Liver (tissue), 9 donors: ENCODE measurements around the gene ALDH5A1. TPM values are rescaled to one million over a fixed set of nuclear protein-coding genes. Genes with fewer than 3 reads are reported as not detected.

Experiments used
- DNase-seq: peaks from one replicate; pipeline ENCODE4 v3.0.0-alpha.2; 2017; ENCODE audit warnings: low spot score
- H3K27ac ChIP-seq, 2 donors: one replicate each; pipeline ENCODE4 v1.7.0; 2013; ENCODE audit warnings: inconsistent platforms in 2 of 2, low read length in 2 of 2, control low read depth in 1 of 2, low read depth in 1 of 2, mild to moderate bottlenecking in 1 of 2
- H3K27me3 ChIP-seq, 4 donors: one replicate each; pipeline versions ENCODE4 v1.6.1 to v1.7.0; 2013; ENCODE audit warnings: low read length in 3 of 4, inconsistent platforms in 1 of 4, mild to moderate bottlenecking in 1 of 4, moderate library complexity in 1 of 4; ENCODE audit not compliant: control insufficient read depth in 4 of 4, insufficient read depth in 4 of 4
- H3K36me3 ChIP-seq, 4 donors: one replicate each; pipeline versions ENCODE4 v1.6.1 to v1.7.0; 2013; ENCODE audit warnings: low read length in 3 of 4, mild to moderate bottlenecking in 3 of 4, low read depth in 1 of 4, moderate library complexity in 1 of 4; ENCODE audit not compliant: control insufficient read depth in 4 of 4, insufficient read depth in 3 of 4
- H3K4me1 ChIP-seq, 4 donors: one replicate each; pipeline versions ENCODE4 v1.6.1 to v1.7.0; 2013; ENCODE audit warnings: low read length in 3 of 4, mild to moderate bottlenecking in 3 of 4, moderate library complexity in 1 of 4; ENCODE audit not compliant: control insufficient read depth in 4 of 4, insufficient read depth in 4 of 4
- H3K4me3 ChIP-seq, 3 donors: one replicate each; pipeline versions ENCODE4 v1.6.1 to v1.7.0; 2013; ENCODE audit warnings: low read length in 3 of 3, control low read depth in 1 of 3, low read depth in 1 of 3, mild to moderate bottlenecking in 1 of 3
- H3K9ac ChIP-seq, 2 donors: one replicate each; pipeline ENCODE4 v1.7.0; 2013; ENCODE audit warnings: low read length in 2 of 2, mild to moderate bottlenecking in 2 of 2, moderate library complexity in 2 of 2, control low read depth in 1 of 2, low read depth in 1 of 2
- H3K9me3 ChIP-seq, 4 donors: one replicate each; pipeline versions ENCODE4 v1.6.1 to v1.7.0; 2013; ENCODE audit warnings: low read length in 3 of 4; ENCODE audit not compliant: control insufficient read depth in 4 of 4
- EGR1 ChIP-seq, 2 donors: IDR thresholded peaks; 2 replicates each; pipeline ENCODE4 v1.6.1; 2016 to 2018; ENCODE audit warnings: antibody characterized with exemption in 2 of 2, low read depth in 2 of 2
- FOXA1 ChIP-seq: IDR thresholded peaks from 2 replicates; pipeline ENCODE4 v1.6.1; 2016; ENCODE audit warnings: antibody characterized with exemption
- FOXA2 ChIP-seq: IDR thresholded peaks from 2 replicates; pipeline ENCODE4 v1.6.1; 2016; ENCODE audit warnings: antibody characterized with exemption
- GABPA ChIP-seq, 2 donors: IDR thresholded peaks in 1 of 2; conservative IDR thresholded peaks in 1 of 2; 2 replicates each; pipeline ENCODE4 v1.6.1; 2016; ENCODE audit warnings: antibody characterized with exemption in 2 of 2, mild to moderate bottlenecking in 1 of 2, moderate library complexity in 1 of 2
- HNF4A ChIP-seq, 2 donors: conservative IDR thresholded peaks; 2 replicates each; pipeline ENCODE4 v1.6.1; 2016; ENCODE audit warnings: antibody characterized with exemption in 2 of 2, mild to moderate bottlenecking in 2 of 2
- HNF4G ChIP-seq: IDR thresholded peaks from 2 replicates; pipeline ENCODE4 v1.6.1; 2016; ENCODE audit warnings: antibody characterized with exemption
- JUND ChIP-seq, 2 donors: IDR thresholded peaks; 2 replicates each; pipeline ENCODE4 v1.6.1; 2016; ENCODE audit warnings: antibody characterized with exemption in 2 of 2
- NR2F2 ChIP-seq: IDR thresholded peaks from 2 replicates; pipeline ENCODE4 v1.6.1; 2016; ENCODE audit warnings: antibody characterized with exemption
- RAD21 ChIP-seq, 2 donors: IDR thresholded peaks; 2 replicates each; pipeline ENCODE4 v1.6.1; 2016; ENCODE audit warnings: antibody characterized with exemption in 2 of 2, mild to moderate bottlenecking in 2 of 2
- RXRA ChIP-seq, 2 donors: IDR thresholded peaks; 2 replicates each; pipeline ENCODE4 v1.6.1; 2017 to 2018; ENCODE audit warnings: antibody characterized with exemption in 2 of 2, mild to moderate bottlenecking in 1 of 2
- SP1 ChIP-seq: IDR thresholded peaks from 2 replicates; pipeline ENCODE4 v1.6.1; 2018; ENCODE audit warnings: antibody characterized with exemption, mild to moderate bottlenecking
- YY1 ChIP-seq: IDR thresholded peaks from 2 replicates; pipeline ENCODE4 v1.6.1; 2016; ENCODE audit warnings: antibody characterized with exemption, mild to moderate bottlenecking
- WGBS: extraction: QIAGEN DNeasy Blood & Tissue Kit; methylation state at CpG from one replicate; pipeline ENCODE4 v1.1.7; 2013; 5-methylcytosine and 5-hydroxymethylcytosine counted together
- polyA plus RNA-seq, 2 donors: library from polyadenylated mRNA; stranded (reverse) in 1 of 2; unstranded in 1 of 2; fragments of 200-250 nt in 1 of 2; fragments of >200 nt in 1 of 2; fragmentation: Nextera tagmentation in 1 of 2; extraction: Ambion mirVana in 1 of 2; gene quantifications; one replicate each; pipeline versions ENCODE4 v1.2.1 to v1.2.3, GENCODE V29; 2013 to 2015
- total RNA-seq, 2 donors: library from RNA; depleted of rRNA; stranded (reverse); fragments of >200 nt; gene quantifications; one replicate each; pipeline ENCODE4 v1.2.3, GENCODE V29; 2014
- TF ChIP-seq, protein P1 (sequence below): IDR thresholded peaks from 2 replicates; pipeline ENCODE4 v1.6.1; 2016; ENCODE audit warnings: antibody characterized with exemption
- TF ChIP-seq, protein P2 (sequence below): fragments of 150-350 bp; IDR thresholded peaks from 2 replicates; pipeline ENCODE4 v1.5.1; 2017; ENCODE audit warnings: improper control_type of control experiment, low read depth, low read length; ENCODE audit not compliant: missing input control
- TF ChIP-seq, protein P3 (sequence below): IDR thresholded peaks from 2 replicates; pipeline ENCODE4 v1.6.1; 2016; ENCODE audit warnings: antibody characterized with exemption
- TF ChIP-seq, protein P4 (sequence below): IDR thresholded peaks from 2 replicates; pipeline ENCODE4 v1.6.1; 2016; ENCODE audit warnings: antibody characterized with exemption
- TF ChIP-seq, protein P5 (sequence below): IDR thresholded peaks from 2 replicates; pipeline ENCODE4 v1.6.1; 2016; ENCODE audit warnings: antibody characterized with exemption, mild to moderate bottlenecking
- donor health status: healthy.
- donor health status: healthy.
- donor health status: healthy.
- donor health status: healthy.
- donor health status: healthy.

Gene ALDH5A1
- total and polyA plus RNA-seq, 4 donors: 18.2 to 26.8 (median 19.6) TPM

GRCh38 chr6:24478903-24479302 lies 15.9 kb upstream of the ALDH5A1 start:
- Histone ChIP-seq H3K4me1 (no peaks in the 10 kb centered on the region), H3K4me3 (no peak overlapping the region), H3K27ac (no peak overlapping the region), H3K27me3 (no peaks in the 10 kb centered on the region), H3K9ac (no peak overlapping the region), H3K36me3 (peaks cover 1 to 26% (median 14%) of the 10 kb centered on the region in 4 donors), H3K9me3 (no peaks in the 10 kb centered on the region)
- WGBS: 83% methylated on average over 4 of the region's 4 CpGs
- TF ChIP-seq, protein P1, sequence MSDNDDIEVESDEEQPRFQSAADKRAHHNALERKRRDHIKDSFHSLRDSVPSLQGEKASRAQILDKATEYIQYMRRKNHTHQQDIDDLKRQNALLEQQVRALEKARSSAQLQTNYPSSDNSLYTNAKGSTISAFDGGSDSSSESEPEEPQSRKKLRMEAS: no peak
- no peak for TF ChIP-seq YY1
- no peak for TF ChIP-seq NR2F2
- no peak for TF ChIP-seq RAD21 (IDR thresholded peaks at IDR 0.05)
- TF ChIP-seq GABPA (IDR thresholded peaks at IDR 0.05 in 1 of 2, conservative IDR thresholded peaks at IDR 0.05 in 1 of 2): no peak
- TF ChIP-seq, protein P2, sequence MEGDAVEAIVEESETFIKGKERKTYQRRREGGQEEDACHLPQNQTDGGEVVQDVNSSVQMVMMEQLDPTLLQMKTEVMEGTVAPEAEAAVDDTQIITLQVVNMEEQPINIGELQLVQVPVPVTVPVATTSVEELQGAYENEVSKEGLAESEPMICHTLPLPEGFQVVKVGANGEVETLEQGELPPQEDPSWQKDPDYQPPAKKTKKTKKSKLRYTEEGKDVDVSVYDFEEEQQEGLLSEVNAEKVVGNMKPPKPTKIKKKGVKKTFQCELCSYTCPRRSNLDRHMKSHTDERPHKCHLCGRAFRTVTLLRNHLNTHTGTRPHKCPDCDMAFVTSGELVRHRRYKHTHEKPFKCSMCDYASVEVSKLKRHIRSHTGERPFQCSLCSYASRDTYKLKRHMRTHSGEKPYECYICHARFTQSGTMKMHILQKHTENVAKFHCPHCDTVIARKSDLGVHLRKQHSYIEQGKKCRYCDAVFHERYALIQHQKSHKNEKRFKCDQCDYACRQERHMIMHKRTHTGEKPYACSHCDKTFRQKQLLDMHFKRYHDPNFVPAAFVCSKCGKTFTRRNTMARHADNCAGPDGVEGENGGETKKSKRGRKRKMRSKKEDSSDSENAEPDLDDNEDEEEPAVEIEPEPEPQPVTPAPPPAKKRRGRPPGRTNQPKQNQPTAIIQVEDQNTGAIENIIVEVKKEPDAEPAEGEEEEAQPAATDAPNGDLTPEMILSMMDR: no peak
- TF ChIP-seq RXRA (IDR thresholded peaks at IDR 0.05): no peak
- no peak for TF ChIP-seq JUND (IDR thresholded peaks at IDR 0.05)
- no peak for TF ChIP-seq FOXA1
- TF ChIP-seq, protein P3, sequence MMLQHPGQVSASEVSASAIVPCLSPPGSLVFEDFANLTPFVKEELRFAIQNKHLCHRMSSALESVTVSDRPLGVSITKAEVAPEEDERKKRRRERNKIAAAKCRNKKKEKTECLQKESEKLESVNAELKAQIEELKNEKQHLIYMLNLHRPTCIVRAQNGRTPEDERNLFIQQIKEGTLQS: no peak
- no peak for TF ChIP-seq SP1
- TF ChIP-seq, protein P4, sequence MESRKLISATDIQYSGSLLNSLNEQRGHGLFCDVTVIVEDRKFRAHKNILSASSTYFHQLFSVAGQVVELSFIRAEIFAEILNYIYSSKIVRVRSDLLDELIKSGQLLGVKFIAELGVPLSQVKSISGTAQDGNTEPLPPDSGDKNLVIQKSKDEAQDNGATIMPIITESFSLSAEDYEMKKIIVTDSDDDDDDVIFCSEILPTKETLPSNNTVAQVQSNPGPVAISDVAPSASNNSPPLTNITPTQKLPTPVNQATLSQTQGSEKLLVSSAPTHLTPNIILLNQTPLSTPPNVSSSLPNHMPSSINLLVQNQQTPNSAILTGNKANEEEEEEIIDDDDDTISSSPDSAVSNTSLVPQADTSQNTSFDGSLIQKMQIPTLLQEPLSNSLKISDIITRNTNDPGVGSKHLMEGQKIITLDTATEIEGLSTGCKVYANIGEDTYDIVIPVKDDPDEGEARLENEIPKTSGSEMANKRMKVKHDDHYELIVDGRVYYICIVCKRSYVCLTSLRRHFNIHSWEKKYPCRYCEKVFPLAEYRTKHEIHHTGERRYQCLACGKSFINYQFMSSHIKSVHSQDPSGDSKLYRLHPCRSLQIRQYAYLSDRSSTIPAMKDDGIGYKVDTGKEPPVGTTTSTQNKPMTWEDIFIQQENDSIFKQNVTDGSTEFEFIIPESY: no peak
- no peak for TF ChIP-seq FOXA2
- TF ChIP-seq, protein P5, sequence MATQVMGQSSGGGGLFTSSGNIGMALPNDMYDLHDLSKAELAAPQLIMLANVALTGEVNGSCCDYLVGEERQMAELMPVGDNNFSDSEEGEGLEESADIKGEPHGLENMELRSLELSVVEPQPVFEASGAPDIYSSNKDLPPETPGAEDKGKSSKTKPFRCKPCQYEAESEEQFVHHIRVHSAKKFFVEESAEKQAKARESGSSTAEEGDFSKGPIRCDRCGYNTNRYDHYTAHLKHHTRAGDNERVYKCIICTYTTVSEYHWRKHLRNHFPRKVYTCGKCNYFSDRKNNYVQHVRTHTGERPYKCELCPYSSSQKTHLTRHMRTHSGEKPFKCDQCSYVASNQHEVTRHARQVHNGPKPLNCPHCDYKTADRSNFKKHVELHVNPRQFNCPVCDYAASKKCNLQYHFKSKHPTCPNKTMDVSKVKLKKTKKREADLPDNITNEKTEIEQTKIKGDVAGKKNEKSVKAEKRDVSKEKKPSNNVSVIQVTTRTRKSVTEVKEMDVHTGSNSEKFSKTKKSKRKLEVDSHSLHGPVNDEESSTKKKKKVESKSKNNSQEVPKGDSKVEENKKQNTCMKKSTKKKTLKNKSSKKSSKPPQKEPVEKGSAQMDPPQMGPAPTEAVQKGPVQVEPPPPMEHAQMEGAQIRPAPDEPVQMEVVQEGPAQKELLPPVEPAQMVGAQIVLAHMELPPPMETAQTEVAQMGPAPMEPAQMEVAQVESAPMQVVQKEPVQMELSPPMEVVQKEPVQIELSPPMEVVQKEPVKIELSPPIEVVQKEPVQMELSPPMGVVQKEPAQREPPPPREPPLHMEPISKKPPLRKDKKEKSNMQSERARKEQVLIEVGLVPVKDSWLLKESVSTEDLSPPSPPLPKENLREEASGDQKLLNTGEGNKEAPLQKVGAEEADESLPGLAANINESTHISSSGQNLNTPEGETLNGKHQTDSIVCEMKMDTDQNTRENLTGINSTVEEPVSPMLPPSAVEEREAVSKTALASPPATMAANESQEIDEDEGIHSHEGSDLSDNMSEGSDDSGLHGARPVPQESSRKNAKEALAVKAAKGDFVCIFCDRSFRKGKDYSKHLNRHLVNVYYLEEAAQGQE: no peak
- TF ChIP-seq EGR1 (IDR thresholded peaks at IDR 0.05; ENCODE audit: low read depth in 2 of 2): no peak
- DNase-seq: no peak

DNA sequence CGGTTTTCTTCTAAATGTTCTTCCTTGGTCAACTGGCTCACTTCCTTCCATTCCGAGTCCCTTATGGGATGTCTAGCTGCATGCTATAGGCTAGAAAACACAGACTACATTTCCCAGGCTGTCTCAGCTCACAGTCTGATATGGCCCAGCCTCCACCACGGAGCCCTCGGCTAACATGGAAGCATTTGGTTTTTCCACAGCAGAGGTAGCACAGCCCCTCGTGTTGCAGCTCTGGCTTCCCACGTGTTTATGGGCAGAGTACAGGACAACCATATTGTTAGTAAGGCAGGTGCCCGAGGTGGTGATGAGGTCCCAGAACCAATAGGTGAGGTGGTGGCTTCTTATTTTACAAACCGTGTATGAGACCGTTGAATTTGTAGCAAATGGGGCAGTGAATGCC lies 14.1 kb upstream of the ALDH5A1 start:
- Histone ChIP-seq H3K4me3 (no peak overlapping the region), H3K4me1 (no peaks in the 10 kb centered on the region), H3K9ac (no peak overlapping the region), H3K36me3 (peaks cover 1 to 24% (median 12%) of the 10 kb centered on the region in 4 donors), H3K27ac (no peak overlapping the region), H3K9me3 (no peaks in the 10 kb centered on the region), H3K27me3 (no peaks in the 10 kb centered on the region)
- no peak for DNase-seq
- WGBS: 77% methylated on average over 9 of the region's 9 CpGs
- no peak for TF ChIP-seq HNF4G
- TF ChIP-seq GABPA (IDR thresholded peaks at IDR 0.05 in 1 of 2, conservative IDR thresholded peaks at IDR 0.05 in 1 of 2): no peak
- no peak for TF ChIP-seq NR2F2
- TF ChIP-seq FOXA2: no peak
- no peak for TF ChIP-seq SP1
- TF ChIP-seq RAD21 (IDR thresholded peaks at IDR 0.05): no peak
- TF ChIP-seq JUND (IDR thresholded peaks at IDR 0.05): no peak
- TF ChIP-seq, protein P3: no peak
- no peak for TF ChIP-seq EGR1 (IDR thresholded peaks at IDR 0.05; ENCODE audit: low read depth in 2 of 2)
- TF ChIP-seq FOXA1: no peak
- TF ChIP-seq, protein P2: no peak
- TF ChIP-seq HNF4A (conservative IDR thresholded peaks at IDR 0.05): no peak
- TF ChIP-seq YY1: no peak
- TF ChIP-seq, protein P4: no peak
